Measurements from ENCODE around the gene TMUB2. TPM values are rescaled to one million over a fixed set of nuclear protein-coding genes. Genes with fewer than 3 reads are reported as not detected.
A peak's percentile ranks its signal among the peaks of the same experiment; 100 is the strongest.

TMUB2 gene
- total RNA-seq, 1 donor from 2014 or later: 16.4 TPM

DNA sequence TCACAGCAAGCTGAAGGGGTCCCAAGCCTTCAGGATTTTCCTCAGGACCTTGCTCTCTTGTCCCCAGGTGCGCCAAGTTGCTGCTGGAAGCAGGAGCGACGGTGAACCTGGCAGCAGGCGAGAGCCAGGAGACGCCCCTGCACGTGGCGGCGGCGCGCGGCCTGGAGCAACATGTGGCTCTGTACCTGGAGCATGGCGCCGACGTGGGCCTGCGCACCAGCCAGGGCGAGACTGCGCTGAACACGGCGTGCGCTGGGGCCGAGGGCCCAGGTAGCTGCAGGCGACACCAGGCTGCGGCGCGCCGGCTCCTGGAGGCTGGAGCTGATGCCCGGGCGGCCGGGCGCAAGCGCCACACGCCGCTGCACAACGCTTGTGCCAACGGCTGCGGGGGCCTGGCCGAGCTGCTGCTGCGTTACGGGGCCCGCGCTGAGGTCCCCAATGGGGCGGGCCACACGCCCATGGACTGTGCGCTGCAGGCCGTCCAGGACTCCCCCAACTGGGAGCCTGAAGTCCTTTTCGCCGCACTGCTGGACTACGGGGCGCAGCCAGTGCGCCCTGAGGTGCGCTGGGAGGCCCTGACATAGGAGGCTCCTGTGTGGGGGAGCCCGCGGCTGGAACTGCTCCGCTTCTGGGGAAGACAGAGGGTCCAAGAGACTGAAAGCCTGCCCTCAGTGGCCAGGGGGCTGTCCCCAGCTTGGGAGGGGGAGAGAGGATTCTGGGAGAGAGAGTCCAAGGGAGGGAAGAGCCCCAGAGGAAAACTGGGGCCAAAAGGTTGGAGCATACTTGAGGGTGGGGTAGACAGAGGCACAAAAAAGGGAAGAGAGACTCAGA is 9.9 kb upstream of the TMUB2 start:
- DNase-seq: no peak

DNA sequence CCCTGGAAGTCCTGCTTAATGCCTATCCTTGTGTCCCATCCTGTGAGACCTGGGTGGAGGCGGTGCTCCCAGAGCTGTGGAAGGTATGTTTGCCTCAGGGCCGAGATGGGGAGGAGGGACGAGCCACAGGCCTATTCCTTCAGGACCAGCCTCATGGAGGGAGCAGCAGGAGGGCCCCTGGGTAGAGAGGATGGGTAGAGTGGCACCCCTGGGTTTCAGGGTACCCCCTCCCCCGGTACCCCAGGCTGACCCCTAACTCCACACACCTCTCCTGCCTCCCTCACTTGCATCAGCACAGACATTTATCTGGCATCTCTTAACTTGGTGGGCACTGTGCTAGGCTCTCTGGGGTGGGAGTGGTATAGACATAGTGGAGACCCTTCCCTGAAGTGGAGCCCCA is 9.1 kb upstream of the TMUB2 start:
- DNase-seq: no peak

DNA sequence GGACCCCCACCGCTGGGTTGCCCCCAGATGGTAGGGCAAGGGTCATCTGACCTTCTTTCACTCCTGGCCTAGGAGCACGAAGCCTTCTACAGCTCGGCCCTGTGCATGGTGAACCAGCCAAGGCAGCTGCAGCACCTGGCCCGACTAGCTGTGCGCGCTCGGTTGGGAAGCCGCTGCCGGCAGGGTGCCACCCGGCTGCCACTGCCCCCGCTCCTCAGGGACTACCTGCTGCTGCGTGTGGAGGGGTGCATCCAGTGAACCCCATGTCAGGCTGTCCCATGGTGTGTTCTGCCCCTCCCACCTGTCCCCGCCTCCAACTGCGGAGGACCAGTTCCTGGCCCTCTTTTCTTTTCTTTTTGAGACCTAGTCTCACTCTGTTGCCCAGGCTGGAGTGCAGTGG is 8.6 kb upstream of the TMUB2 start:
- no peak for DNase-seq

DNA sequence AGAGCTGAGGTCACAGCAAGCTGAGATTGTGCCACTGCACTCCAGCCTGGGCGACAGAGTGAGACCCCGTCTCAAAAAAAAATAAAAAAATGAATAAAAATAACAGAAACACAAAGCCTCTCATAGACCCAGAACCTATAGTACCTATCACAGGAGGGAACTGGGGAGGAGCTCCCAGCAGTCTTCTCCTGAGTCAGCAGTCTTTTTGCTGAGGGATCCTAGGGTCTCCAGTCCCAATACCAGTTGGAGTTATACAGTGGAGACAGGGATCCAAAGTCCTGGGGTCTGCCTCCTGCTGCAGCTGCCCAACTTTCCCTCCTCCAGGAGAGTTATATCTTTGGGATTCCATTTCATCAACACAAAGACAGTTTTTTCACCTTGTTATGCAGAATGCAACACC is 3.7 kb upstream of the TMUB2 start:
- DNase-seq: no peak

DNA sequence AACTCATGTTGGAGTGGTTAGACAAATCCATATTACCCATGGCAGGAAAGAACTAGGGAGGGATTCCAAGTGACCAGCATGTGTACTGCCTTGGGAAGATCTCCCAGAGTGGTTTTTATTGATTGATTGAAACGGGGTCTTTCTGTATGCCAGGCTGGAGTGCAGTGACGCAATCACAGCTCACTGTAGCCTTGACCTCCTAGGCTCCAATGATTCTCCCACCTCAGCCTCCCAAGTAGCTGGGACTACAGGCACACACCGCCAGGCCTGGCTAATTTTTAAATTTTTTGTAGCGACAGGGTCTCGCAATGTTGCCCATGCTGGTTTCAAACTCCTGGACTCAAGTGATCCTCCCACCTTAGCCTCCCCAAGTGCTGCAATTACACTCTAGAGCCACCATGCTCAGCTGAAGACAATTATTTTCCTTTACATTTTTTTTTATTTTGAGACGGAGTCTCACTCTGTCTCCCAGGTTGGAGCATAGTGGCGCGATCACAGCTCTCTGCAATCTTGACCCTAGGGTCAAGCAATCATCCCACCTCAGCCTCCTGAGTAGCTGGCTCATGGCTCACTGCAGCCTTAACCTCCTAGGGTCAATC is 2.5 kb upstream of the TMUB2 start:
- no peak for DNase-seq

DNA sequence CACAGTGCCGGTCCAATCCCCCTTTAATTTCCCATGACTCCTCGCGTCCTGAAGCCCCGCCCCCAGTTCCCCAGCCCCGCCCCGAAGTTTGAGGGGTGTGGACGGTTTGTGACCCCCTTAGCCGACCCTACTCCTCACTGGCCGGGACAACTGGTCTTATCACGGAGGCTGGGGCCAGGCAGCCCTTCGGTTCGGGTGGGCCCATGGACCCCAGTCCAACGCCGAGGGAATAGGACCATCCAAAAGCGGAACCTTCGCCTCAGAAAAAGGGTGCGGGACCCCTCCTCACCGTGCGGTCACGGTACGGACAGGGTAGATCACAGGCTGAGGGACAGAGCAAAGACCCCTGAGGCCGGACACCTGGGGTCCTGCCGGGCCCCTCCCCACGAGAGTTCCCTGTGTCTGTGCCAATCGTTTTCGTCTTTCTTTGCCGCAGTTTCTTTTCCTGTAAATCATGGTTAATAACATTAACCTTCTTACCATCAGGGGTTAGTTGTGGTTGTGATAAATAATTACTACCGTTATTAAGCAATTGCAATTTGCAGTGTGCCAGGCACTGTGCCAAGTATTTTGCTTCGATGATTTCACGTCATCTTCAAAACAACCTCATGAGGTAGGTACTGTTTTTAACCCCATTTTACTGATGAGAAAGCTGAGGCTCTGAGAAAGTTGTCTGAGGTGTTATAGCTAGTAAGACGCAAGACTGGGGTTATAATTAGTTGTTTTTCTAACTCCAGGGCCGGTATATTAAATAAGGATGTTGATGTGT is 543 bp downstream of the TMUB2 start:
- DNase-seq: peak; percentile 59

DNA sequence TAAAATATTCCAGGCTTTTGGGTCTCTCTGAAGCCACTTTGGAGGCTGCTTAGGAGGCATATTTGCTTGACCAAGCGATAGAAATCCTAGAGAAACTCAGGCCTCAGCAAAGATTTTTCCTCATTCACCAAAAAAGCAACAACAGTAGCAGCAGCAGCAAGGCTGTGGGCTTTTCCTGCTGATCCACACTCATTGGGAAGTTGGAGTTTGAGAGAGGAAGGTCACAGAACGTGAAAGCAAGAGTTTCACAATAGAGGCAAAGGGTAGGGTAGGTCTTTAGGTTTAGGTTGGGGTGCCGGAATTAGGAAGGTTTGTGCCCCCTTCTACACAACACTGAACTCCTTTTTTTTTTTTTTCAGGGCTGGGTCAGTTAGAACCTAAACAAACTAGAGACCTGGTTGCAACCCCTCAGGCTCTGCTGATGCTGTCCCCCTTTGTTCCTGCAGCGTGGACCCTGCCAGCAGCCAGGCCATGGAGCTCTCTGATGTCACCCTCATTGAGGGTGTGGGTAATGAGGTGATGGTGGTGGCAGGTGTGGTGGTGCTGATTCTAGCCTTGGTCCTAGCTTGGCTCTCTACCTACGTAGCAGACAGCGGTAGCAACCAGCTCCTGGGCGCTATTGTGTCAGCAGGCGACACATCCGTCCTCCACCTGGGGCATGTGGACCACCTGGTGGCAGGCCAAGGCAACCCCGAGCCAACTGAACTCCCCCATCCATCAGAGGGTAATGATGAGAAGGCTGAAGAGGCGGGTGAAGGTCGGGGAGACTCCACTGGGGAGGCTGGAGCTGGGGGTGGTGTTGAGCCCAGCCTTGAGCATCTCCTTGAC is 2.0 kb downstream of the TMUB2 start:
- no peak for DNase-seq

DNA sequence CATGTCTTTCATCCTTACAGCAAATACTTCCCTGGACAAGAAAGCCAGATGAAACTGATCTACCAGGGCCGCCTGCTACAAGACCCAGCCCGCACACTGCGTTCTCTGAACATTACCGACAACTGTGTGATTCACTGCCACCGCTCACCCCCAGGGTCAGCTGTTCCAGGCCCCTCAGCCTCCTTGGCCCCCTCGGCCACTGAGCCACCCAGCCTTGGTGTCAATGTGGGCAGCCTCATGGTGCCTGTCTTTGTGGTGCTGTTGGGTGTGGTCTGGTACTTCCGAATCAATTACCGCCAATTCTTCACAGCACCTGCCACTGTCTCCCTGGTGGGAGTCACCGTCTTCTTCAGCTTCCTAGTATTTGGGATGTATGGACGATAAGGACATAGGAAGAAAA is 3.7 kb downstream of the TMUB2 start:
- DNase-seq: no peak

DNA sequence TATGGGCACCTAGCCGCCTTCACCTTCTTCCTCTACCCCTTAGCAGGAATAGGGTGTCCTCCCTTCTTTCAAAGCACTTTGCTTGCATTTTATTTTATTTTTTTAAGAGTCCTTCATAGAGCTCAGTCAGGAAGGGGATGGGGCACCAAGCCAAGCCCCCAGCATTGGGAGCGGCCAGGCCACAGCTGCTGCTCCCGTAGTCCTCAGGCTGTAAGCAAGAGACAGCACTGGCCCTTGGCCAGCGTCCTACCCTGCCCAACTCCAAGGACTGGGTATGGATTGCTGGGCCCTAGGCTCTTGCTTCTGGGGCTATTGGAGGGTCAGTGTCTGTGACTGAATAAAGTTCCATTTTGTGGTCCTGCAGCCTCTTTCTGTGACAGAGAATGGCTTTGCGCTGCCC is 4.6 kb downstream of the TMUB2 start:
- DNase-seq: no peak

DNA sequence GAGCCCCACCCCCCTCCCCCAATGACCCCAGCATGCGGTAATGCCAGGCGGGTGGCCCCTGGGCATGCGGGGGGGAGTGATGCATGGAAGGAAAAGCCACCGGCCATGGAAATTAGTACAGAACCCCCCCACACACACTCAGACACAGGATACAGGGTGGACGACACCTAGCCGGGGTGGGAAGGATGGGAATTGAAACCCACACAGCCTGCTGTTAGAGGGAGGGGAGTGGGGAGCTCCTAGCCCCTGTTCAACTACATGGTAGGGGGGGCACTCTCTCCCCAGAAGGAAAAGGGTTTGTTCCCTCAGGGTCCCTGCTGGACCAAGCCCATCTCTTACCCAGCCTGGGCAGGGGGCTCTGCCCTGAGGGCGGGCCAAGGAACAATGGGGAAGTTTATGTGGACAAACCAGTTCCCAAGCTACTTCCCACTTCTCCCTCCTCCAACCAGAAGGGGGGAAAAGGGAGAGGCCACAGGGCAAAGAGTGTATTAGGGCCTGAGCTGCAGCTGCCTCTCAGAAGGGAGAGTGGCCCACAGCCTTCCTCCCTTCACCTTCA is 5.2 kb downstream of the TMUB2 start:
- DNase-seq: no peak

DNA sequence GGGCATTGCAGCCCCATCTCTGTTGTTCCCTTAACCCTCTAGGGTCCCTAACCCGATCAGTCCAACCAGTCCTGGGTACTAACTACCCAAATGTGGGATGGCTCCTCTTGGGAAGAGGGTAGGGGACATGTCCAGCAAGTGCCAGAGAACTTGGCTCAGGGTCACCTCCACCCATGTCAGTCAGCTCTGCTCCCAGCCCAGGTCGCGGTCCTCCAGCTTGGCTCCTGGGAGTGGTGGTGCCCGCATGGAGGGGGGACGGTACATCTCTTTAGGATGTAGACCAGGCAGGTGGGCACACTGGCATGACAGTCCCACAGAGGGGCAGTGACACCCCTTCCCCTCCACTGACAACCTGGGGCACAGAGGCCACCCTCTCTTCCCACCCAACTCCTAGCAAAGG is 6.0 kb downstream of the TMUB2 start:
- no peak for DNase-seq

DNA sequence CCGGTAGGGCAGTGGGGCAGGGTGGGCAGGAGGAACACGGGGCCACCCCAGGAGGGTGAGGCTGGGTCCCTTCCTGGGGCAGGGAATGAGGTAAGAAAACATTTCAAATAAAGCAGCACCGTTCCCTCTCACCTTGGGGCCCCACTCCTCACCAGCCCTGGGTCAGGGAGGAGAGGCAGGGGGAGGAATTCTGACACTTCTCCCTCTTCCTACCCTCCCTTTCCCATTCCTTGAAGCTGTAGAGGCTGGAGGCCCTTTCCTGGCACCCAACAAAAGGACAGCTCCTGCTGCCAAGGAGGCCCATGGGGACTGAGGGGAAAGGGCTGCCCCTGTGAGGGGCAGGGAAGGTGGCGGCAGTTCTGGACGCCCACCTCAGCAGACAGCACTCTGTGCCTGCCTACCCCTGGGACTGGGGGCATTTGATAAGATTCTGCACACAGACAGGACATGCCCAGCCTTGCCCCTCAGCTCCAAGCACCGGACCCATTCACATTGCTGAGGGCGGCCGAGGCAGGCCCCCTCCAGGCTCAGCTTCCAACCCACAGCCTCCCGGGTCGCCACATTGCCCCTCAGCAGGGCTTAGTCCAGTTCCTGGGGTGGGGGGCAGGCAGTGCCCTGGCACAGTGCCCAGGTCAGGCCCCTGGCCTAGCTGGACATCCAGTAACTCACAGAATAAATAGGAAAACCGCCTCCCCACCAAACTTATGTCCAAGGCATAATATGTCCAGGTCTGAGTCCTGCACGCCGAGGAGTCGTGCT is 6.7 kb downstream of the TMUB2 start:
- DNase-seq: no peak

DNA sequence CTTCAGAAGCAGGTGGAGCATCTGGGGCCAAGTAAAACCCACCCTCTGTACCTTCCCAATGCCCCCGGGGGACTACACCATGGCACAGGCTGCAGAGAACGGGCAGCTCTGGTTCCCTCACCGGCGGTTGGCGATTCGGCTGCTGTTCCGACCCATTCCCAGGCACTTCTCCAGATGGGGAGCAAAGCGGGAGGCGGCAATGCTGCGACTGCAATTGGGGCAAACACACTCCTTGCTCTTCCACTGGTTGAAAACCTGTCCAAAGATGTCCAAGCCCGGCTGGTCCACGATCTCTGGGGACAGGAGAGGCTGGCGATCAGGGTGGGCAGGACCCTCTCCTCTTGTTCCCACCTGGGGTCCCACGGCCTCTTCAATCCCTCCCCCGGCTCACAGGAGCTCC is 10.3 kb downstream of the TMUB2 start:
- DNase-seq: no peak

DNA sequence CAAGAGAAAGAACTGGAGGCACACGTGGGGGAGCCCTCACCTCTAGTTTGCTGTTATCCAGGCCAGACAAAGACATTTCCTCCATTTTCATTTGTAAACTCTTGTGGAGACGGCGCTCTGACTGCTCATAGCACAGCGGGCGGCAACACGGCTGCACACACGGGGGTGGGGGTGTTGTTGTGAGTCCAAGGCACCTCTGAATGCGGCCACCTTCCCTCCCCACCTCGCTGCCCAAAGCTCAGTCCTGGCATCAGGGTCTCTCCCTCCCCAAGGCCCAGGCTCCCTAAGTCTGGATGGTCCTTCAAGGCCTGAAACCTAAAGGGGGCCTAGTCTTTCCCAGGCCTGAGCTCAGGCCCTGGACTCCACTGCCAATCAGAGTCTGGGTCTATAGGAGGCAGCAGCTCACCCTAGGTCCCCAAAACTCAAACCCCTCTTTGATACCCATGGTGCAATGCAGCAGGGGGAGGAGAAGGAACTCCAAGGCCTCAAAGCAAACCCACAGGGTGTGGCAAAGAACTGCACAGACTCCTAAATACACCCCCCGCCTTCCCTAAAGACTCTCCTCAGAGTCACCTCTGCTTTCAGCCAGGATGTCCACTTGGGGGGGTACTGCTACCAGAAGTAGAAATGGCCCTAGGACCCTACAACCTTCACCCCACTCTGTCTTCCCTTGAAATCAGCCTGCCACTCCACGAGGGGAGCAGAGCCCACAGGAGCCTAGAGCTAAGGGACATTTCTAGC is 11.4 kb downstream of the TMUB2 start:
- DNase-seq: peak; percentile 58

DNA sequence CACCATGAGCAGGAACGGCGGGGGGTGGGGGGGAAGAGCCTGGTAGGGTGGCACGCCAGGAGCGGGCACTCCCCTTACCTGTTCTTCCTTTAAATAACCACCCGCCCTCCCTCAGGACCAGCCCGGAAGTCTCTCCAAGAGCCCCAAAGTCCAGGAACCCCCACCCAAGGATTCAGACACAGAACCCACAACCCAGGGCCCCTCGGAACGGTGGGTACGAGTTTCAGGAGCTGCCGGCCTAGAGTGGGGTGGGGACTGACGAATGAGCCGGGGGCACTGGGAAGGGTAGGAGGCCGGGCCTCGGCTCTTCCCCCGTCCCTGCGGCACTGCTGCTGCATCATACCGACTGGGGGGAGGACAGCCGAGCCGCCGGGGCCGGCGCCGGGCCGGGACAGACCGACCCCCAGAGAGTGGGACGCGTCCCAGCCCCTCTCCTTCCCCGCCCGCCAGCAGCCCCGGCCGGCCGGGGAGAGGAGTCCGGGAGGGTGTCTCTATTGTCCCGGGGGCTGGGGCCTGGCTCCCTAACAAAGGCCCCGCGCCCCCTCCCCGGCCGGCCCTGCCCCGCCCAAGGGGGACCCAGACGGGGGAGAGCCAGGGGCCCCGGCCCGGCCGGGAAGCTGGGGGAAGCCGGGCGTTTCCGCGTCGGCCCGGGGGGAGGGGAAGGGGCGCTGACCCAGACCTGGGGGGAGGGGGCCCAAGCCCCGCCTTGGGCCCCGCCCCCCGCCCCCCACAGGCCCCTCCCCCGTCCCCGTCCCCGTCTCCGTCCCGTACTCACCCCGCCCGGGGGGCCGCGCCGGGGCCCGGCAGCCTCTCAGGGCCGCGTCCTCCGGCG is 12.2 kb downstream of the TMUB2 start:
- DNase-seq: no peak

DNA sequence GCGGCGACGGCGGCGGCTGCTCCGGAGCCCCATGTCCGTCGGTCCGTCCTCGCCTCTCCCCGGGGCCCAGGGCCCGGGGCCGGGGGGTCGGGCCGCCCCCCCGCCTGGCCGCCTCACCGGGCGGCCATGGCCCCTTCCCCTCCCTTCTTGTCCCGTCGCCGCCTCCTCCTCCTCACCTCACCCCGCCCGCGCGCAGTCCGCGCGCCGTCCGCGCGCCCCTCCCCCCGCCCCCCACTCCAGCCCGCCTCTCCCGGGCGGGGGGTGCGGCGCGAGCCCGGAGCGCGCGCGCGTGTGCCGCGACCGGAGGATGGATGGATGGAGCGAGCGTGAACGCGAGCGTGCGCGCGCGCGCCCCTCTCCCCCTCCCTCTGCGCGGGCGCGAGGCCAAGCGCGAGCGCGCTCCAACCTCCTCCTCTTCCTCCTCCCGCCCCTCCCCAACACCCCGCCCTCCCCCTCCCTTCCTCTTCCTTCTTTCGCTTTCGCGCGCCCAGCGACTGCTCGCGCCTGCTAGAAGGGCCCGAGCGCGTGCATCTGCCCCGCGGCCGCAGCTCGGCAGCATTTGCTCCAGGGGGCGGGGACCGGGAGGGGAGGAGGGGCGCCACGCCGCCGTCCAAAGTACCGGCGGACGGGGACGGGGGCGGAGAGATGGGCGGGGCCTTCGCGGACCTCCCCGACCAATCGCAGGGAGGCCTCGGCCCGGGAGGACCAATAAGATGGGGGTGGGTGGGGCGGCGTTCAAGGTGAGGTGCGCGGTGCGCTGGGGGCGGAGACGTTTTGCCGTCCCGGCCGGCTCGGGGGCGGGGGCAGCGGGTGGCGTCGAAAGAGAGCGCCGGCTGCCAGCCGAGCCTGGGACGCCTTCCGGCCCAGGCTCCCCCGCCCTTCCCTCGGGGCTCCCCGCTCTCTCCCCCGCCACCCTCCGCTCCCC is 13.0 kb downstream of the TMUB2 start, which contains the start of gene ATXN7L3:
TSS of gene ATXN7L3 (minus strand) at position 332 of the 925 bp plus-strand sequence. CDS start 1,814 bp downstream, outside the sequence.
- DNase-seq: peak; percentile 97

DNA sequence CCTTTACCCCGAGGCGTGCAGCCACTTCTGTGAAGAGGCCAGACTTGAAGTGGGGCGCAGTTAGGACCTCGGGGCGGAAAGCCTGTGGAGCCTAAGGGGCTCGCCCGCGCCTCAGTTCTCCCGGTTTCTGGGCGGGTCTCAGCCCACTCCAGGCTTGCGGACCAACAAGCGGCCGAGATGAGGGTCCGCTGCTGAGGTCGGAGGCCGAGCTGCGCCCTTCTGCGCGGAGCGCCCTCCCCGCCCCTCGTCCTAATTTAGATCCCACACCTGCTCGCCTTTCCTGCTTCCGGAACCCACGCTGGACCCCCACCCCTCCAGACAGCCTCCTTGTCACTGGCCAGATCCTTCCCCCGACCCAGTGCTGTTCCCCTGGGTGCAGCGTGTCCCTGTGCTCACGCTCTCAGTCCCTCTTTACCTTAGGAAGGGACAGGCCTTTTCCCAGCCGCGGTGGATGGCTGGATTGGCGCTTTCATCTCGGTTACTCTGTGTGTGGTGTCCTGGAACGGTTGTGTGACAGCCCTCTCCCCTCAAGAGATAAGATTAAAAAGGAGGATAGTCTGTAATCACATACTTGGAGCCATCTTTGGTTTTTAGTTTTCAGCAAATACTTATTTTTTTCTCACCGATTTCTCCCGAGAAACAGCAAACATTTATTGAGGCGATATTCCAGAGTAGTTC is 13.8 kb downstream of the TMUB2 start:
- no peak for DNase-seq

DNA sequence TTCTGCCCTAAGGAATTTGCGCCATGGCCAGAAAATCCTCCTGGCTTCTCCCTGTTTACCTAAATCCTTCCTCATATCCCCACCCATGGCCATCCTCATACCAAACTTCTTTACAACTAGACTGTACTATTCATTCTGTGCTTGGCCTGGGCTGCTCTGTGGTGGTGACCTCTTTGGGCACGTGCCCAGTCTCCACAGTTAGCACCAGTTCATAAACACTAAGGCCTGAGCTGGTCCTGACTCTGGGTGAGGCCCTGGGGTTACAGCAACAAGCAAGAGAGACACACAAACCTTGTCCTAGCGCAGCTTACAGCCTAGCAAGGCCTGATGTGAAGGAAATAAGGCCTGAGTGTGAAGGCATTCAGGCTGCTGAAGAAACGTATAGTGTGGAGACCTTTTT is 16.0 kb downstream of the TMUB2 start:
- no peak for DNase-seq
